DOHH2 (cell line): ENCODE data around the gene MICAL2.

Experiments used
- EZH2phosphoT487 ChIP-seq: fragments of 200-600 bp; sonication (generic); IDR thresholded peaks from 2 replicates; pipeline ENCODE4 v1.6.1; 2017; ENCODE audit warnings: borderline replicate concordance, mild to moderate bottlenecking, antibody characterized with exemption, low read length, moderate library complexity, mixed read lengths
- TF ChIP-seq, protein P1 (sequence below): fragments of 200-600 bp; sonication (generic); IDR thresholded peaks from one replicate; pipeline ENCODE4 v1.5.1; 2014; ENCODE audit warnings: antibody characterized with exemption, mild to moderate bottlenecking, low read depth, low read length; ENCODE audit not compliant: poor library complexity, severe bottlenecking

DNA sequence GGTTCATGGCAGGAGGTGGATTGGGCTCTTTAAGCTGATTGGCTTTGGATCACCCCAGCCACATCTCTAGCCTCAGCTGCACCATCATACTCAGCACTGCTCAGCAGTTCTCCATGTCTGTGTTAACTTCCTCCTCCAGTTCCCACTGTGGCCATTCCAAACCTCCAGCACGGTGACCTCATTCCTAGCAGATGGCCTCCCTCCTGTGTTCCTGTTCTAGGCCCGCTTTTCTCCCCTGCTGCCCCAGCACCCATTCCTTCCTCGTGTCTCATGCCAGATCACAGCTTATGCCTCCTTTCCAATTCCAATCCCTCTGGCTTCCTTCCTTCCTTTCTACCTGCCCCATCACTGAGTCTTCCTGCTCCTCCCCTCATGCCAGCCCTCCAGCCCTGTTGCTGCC lies 96.1 kb downstream of the MICAL2 start:
- TF ChIP-seq, protein P1, sequence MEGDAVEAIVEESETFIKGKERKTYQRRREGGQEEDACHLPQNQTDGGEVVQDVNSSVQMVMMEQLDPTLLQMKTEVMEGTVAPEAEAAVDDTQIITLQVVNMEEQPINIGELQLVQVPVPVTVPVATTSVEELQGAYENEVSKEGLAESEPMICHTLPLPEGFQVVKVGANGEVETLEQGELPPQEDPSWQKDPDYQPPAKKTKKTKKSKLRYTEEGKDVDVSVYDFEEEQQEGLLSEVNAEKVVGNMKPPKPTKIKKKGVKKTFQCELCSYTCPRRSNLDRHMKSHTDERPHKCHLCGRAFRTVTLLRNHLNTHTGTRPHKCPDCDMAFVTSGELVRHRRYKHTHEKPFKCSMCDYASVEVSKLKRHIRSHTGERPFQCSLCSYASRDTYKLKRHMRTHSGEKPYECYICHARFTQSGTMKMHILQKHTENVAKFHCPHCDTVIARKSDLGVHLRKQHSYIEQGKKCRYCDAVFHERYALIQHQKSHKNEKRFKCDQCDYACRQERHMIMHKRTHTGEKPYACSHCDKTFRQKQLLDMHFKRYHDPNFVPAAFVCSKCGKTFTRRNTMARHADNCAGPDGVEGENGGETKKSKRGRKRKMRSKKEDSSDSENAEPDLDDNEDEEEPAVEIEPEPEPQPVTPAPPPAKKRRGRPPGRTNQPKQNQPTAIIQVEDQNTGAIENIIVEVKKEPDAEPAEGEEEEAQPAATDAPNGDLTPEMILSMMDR, result no peak
- no peak for TF ChIP-seq EZH2phosphoT487
